Smooth muscle cell (in vitro differentiated cells): ENCODE measurements around the gene CLCN1. TPM values are rescaled to one million over a fixed set of nuclear protein-coding genes. Genes with fewer than 3 reads are reported as not detected.

Source experiments
- DNase-seq: peaks from one replicate; lab custom pipeline; 2025; ENCODE audit not compliant: unreplicated experiment; lab: John Stamatoyannopoulos, UW
- H2AFZ ChIP-seq: fragments of 200-600 bp; sonication (generic); 2 replicates; pipeline ENCODE4 v1.6.0; 2016; ENCODE audit warnings: antibody characterized with exemption, low read depth, mild to moderate bottlenecking
- H3F3A ChIP-seq: fragments of 200-600 bp; sonication (generic); 2 replicates; pipeline ENCODE4 v1.6.0; 2017; ENCODE audit warnings: antibody characterized with exemption, low read depth
- H3K27ac ChIP-seq: fragments of 200-600 bp; sonication (generic); 2 replicates; pipeline ENCODE4 v1.5.1; 2016; ENCODE audit warnings: low read depth, mild to moderate bottlenecking
- H3K27me3 ChIP-seq: fragments of 200-600 bp; sonication (generic); 2 replicates; pipeline ENCODE4 v1.6.1; 2016; ENCODE audit warnings: low read depth, mild to moderate bottlenecking
- H3K36me3 ChIP-seq: fragments of 200-600 bp; sonication (generic); 2 replicates; pipeline ENCODE4 v1.5.1; 2016; ENCODE audit warnings: low read depth
- H3K4me1 ChIP-seq: fragments of 200-600 bp; sonication (generic); 2 replicates; pipeline ENCODE4 v1.5.1; 2016; ENCODE audit warnings: low read depth
- H3K4me2 ChIP-seq: fragments of 200-600 bp; sonication (generic); 2 replicates; pipeline ENCODE4 v1.6.0; 2016; ENCODE audit warnings: mild to moderate bottlenecking
- H3K4me3 ChIP-seq: fragments of 200-600 bp; sonication (generic); 2 replicates; pipeline ENCODE4 v1.5.1; 2016; ENCODE audit warnings: mild to moderate bottlenecking
- H3K79me2 ChIP-seq: fragments of 200-600 bp; sonication (generic); 2 replicates; pipeline ENCODE4 v1.6.0; 2016; ENCODE audit warnings: low read depth, mild to moderate bottlenecking
- H3K9ac ChIP-seq: fragments of 200-600 bp; sonication (generic); 2 replicates; pipeline ENCODE4 v1.6.0; 2016; ENCODE audit warnings: low read depth
- H3K9me3 ChIP-seq: fragments of 200-600 bp; sonication (generic); replicated peaks from 2 replicates; pipeline ENCODE4 v1.5.1; 2016; ENCODE audit warnings: low read depth
- H4K20me1 ChIP-seq: fragments of 200-600 bp; sonication (generic); 2 replicates; pipeline ENCODE4 v1.6.0; 2016; ENCODE audit warnings: low read depth
- WGBS: methylation state at CpG from one replicate; pipeline ENCODE4 v1.1.7; 2016; ENCODE audit warnings: low lambda C conversion rate; 5-methylcytosine and 5-hydroxymethylcytosine counted together
- polyA plus RNA-seq: library from polyadenylated mRNA; unstranded; fragments of >200 nt; fragmentation: Nextera tagmentation; extraction: Ambion mirVana; gene quantifications from 2 replicates; pipeline ENCODE4 v1.2.1, GENCODE V29; 2016
- total RNA-seq: library from RNA; depleted of rRNA; stranded (reverse); fragments of >200 nt; gene quantifications from 2 replicates; pipeline ENCODE4 v1.2.3, GENCODE V29; 2014
- TF ChIP-seq, protein P1 (sequence below): fragments of 200-600 bp; sonication (generic); IDR thresholded peaks from 2 replicates; pipeline ENCODE4 v1.5.1; 2017; ENCODE audit warnings: borderline replicate concordance, mild to moderate bottlenecking, antibody characterized with exemption; ENCODE audit not compliant: insufficient read depth, poor library complexity, severe bottlenecking

The CLCN1 gene
- total and polyA plus RNA-seq, 2 experiments from 2014 or later, result not detected

GRCh38 chr7:143392875-143393266 is 77.0 kb downstream of the CLCN1 start:
- Histone ChIP-seq H3K79me2 (no peaks in the 10 kb centered on the region), H3K27me3 (no peaks in the 10 kb centered on the region), H3K9me3 (no peaks in the 10 kb centered on the region), H3F3A (peaks cover 36% of the 10 kb centered on the region), H3K9ac (no peak overlapping the region), H3K4me3 (no peak overlapping the region), H3K27ac (no peak overlapping the region), H3K4me2 (no peak overlapping the region), H3K4me1 (no peaks in the 10 kb centered on the region), H3K36me3 (no peaks in the 10 kb centered on the region), H4K20me1 (peaks cover 64% of the 10 kb centered on the region), H2AFZ (no peak overlapping the region)
- WGBS, result 98% methylated on average over 6 of the region's 6 CpGs
- TF ChIP-seq, protein P1, sequence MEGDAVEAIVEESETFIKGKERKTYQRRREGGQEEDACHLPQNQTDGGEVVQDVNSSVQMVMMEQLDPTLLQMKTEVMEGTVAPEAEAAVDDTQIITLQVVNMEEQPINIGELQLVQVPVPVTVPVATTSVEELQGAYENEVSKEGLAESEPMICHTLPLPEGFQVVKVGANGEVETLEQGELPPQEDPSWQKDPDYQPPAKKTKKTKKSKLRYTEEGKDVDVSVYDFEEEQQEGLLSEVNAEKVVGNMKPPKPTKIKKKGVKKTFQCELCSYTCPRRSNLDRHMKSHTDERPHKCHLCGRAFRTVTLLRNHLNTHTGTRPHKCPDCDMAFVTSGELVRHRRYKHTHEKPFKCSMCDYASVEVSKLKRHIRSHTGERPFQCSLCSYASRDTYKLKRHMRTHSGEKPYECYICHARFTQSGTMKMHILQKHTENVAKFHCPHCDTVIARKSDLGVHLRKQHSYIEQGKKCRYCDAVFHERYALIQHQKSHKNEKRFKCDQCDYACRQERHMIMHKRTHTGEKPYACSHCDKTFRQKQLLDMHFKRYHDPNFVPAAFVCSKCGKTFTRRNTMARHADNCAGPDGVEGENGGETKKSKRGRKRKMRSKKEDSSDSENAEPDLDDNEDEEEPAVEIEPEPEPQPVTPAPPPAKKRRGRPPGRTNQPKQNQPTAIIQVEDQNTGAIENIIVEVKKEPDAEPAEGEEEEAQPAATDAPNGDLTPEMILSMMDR, result no peak
- no peak for DNase-seq

DNA sequence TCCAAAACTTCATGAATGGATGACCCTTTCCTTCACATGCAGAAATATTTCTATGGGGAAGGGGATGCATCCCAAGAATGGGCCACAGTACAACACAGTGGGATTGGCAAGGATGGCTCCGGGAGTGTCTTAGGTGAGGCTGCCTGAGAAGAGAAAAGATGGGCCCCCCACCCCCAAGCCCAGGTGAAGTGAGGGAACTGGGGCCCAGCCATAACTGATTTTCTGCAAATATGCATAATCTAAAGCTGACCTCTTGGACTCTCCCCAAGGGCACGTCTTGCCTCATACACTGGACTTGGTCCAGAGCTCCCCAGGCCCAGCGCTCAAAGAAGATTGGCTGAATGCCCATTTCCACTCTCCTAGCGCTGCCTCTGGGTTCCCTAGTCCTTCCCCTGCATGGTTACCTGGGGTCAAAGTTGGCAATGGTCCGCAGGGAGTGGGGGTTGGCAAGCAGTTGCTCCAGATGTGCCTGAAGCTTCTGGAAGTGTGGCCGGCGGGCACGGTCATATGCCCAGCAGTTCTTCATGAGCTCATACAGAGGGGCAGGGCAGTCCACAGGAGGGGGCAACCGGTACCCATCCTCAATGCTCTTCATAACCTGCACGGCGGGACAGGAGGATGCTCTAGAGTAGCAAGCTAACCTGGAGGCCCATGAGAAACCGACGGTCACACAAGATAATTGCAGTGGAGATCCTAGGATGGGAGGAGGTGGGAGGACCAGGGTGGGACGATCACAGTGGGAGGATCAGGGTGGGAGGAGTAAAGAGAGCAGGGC is 77.5 kb downstream of the CLCN1 start:
- Histone ChIP-seq H3K9ac (no peak overlapping the region), H2AFZ (no peak overlapping the region), H3K4me1 (no peaks in the 10 kb centered on the region), H3K9me3 (no peaks in the 10 kb centered on the region), H4K20me1 (peaks cover 58% of the 10 kb centered on the region), H3K4me2 (no peak overlapping the region), H3K27me3 (no peaks in the 10 kb centered on the region), H3K4me3 (no peak overlapping the region), H3K36me3 (no peaks in the 10 kb centered on the region), H3K79me2 (no peaks in the 10 kb centered on the region), H3K27ac (no peak overlapping the region), H3F3A (peaks cover 33% of the 10 kb centered on the region)
- no peak for DNase-seq
- TF ChIP-seq, protein P1, result no peak
- WGBS, result 93% methylated on average over 14 of the region's 14 CpGs

DNA sequence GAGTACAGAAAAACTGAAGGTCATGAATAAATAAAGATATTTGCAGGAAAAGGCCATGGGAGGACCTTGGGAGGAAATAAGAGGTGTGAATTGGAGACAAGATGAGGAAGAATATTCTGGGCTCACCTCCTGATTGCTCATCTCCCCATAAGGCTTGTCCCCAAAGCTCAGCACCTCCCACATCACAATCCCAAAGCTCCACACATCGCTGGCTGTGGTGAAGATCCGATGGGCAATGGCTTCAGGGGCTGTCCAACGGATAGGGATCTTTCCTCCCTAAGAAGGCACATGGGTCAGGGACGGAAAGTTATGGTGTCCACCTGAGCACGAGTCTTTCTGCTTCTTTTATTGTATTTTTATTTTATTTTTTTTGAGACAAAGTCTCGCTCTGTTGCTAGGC is 78.2 kb downstream of the CLCN1 start:
- TF ChIP-seq, protein P1, result no peak
- no peak for DNase-seq
- WGBS, result 93% methylated on average over 6 of the region's 6 CpGs
- Histone ChIP-seq H3K4me3 (no peak overlapping the region), H2AFZ (no peak overlapping the region), H3K79me2 (no peaks in the 10 kb centered on the region), H3K9ac (no peak overlapping the region), H3K4me1 (no peaks in the 10 kb centered on the region), H3K9me3 (no peaks in the 10 kb centered on the region), H4K20me1 (peaks cover 52% of the 10 kb centered on the region), H3F3A (peaks cover 31% of the 10 kb centered on the region), H3K4me2 (no peak overlapping the region), H3K27me3 (no peaks in the 10 kb centered on the region), H3K36me3 (no peaks in the 10 kb centered on the region), H3K27ac (no peak overlapping the region)

- Histone ChIP-seq H3K9ac (no peak overlapping the region), H3K27me3 (no peaks in the 10 kb centered on the region), H3K36me3 (no peaks in the 10 kb centered on the region), H3K4me3 (no peak overlapping the region), H3K9me3 (no peaks in the 10 kb centered on the region), H3K4me2 (no peak overlapping the region), H3K27ac (no peak overlapping the region), H3K4me1 (no peaks in the 10 kb centered on the region), H3F3A (peaks cover 25% of the 10 kb centered on the region), H3K79me2 (no peaks in the 10 kb centered on the region), H2AFZ (no peak overlapping the region), H4K20me1 (peaks cover 44% of the 10 kb centered on the region)
- DNase-seq, result no peak
- WGBS, result 97% methylated on average over 6 of the region's 6 CpGs
- TF ChIP-seq, protein P1, result no peak
These were observed 78.9 kb downstream of the CLCN1 start for GRCh38 chr7:143394777-143395176.
